NOMO-1 (cell line): ENCODE results near the gene ASB10.
A peak's percentile ranks its signal among the peaks of the same experiment; 100 is the strongest.

Experiments
- DNase-seq, 2 experiments: peaks; one replicate each; lab custom pipeline; 2025; ENCODE audit not compliant: unreplicated experiment in 2 of 2; lab: John Stamatoyannopoulos, UW

The ASB10 gene

DNA sequence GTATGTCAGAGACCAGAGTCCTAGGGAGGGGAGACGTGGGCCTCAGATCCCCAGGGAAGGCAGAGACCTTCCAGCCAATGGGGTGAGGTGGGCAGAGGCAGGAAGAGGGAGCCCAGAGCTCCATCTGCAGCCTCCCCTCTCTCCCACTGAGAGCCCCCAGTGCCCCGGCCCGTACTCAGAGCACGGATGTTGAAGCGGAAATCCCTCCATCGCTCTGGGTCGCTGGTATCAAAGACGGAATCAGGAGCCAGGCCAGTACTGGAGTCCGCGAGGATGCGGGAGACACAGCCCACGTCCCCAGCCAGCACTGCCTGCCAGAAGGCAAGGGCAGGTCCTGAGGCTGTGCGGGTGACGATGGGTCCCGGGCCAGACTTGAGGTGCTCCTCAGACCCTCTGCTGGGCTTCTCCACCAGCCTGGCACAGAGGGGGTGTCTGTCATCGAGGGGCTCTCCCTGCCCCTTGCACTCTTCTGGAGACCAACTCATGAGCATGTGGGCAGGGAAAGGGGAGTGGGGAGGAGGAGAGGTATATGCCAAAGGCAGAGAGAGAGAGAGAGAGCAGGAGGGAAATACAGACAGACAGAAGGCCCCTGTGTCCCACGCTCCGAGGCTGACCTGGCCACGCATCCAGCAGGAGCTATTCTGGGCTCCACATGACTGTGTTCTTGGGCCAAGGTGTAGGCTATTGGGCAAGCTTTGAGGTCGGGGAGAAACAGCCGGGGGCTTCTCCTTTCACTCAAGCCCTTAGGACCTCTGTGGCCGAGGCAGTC, at the start of gene ASB10:
TSS of gene ASB10 (minus strand) at position 611 of the 769 bp plus-strand sequence. CDS start at position 491, 120 bp downstream.
- no peak for DNase-seq

- DNase-seq: no peak
Observed at GRCh38 chr7:151236406-151236805, 49.4 kb upstream of the ASB10 start.

- DNase-seq: no peak
Observed at GRCh38 chr7:151235091-151235787, 48.2 kb upstream of the ASB10 start.

GRCh38 chr7:151233804-151234203, 46.8 kb upstream of the ASB10 start:
- DNase-seq: no peak

DNA sequence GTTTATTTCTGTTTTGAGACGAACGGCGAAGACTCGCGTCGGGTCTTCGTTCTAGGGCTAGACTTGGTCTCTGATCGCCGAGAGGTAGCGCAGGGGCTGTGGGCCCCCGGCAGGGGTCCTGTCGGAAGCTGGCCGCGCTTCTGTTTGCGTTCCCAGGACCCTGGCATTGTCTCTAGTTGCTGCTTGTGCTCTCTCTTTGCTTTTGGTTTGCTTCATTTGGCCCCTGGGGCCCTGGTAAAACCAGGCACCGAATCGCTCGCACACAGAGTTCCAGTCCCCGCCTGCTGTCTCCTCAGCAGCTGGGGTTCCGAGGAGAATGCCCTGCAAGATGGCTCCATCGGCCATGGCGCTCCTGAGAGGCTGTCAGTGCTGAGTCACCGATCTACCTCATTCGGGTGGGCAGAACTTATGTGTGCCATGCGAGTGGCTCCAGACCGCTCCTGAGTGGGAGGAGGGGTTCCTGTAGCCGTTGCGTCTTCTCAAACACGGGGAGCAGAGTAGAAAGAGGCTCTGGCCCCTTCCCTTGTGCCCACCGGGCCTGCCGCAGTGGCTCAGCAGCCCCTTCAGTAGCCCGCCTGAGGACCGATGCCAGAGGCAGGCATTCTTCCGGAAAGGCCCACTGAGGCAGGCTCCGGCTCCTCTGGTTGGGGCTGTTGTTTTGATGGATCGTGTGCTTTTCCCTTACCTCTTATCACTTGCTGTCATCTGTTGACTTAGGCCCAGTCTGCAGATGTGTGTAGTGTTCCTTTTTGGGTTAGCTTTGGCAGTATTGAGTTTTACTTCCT, 46.1 kb upstream of the ASB10 start:
- peak; percentile 18 to 22 for DNase-seq

DNA sequence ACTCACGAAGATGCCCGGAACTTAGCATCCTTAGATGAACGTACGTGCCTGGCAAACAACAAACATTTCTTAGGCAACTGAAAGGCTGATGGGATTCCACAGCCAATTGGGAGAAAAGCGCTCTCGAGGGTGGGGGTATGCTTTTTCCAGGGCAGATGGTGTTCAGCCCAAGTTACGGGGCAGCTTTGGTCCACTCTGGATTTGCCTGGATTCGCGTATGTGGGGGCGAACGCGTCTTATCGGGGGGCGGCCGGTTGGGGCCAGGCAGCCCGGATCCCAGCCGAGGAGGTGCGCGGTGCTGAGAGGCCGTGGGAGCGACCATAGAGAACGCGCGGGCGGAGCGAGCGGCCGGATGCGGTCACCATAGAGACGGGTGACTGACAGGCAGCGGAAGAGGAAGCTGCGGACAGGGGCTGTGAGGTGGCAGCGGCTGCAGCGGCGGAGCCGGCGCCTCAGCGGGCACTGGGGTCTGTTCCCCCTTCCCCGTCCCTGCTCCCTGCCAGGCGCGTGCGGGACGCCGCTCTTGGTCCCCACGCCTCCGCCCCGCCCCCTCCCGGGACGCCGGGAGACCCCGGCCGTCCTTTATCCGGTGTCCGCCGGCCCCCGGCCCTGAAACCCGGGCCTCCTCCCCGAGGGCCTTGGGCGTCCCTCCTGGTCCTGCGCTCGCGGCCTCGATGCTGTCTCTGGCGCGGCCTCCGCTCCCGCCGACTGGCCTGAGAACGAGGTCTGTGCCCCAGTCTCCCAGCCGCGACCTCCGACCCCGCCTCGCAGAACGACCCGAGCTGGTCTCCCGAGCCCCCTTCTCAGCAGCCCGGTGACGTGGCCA, 45.3 kb upstream of the ASB10 start, which contains the start of gene CHPF2:
TSS of gene CHPF2 (plus strand) at position 393 of the 826 bp plus-strand sequence. CDS start 1,529 bp downstream, outside the sequence.
- DNase-seq: peak; percentile 54 to 66

GRCh38 chr7:151231080-151231479, 44.0 kb upstream of the ASB10 start:
- DNase-seq: no peak

DNA sequence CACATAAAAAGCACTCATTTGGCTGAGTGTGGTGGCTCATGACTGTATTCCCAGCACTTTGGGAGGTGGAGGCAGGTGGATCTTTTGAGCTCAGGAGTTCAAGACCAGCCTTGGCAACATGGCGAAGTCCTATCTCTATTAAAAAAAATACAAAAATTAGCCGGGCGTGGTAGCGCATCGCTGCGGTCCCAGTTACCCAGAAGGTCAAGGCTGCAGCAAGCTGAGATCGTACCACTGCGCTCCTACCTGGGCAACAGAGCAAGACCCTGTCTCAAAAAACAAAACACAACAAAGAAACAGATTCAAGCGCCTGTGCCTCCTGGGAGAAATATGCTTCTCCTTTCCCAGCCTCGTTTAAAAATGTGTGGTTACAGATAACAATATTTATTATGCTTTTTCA, 42.2 kb upstream of the ASB10 start:
- DNase-seq: no peak

DNA sequence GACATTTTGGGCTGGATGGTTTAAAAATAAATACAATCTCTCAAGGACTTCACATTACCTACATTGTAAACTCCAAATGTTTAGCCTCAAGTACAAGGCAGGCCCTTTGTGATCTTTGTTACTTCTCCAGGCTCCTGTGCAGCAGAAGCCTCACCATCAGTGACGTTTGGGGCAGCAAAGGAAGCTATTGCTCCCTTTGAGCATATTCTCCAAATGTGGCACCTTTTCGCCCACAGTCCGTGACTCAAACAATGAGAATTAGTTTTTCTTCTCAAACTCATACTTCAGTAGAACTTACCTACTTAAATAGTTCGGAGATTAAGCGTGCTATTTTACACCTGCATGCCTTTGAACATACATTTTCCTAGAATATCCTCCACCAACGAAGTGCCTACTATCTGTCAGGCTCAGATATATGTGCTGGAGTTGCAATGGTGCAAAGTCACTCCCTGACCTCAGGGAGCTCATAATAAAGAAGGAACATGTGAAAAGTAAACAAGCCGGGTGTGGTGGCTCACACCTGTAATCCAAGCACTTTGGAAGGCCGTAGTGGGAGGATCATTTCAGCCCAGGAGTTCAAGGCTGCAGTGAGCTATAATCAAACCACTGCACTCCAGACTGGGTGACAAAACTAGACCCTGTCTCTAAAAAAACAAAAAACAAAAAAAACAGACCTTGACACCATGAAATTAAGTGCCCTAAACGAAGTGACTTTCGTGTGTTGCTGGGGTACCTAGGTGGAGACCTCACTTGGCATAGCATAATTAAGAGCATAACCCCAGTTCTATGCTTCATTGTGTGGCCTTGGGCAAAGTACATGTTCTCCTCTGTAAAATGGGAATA, 41.2 kb upstream of the ASB10 start:
- no peak for DNase-seq

DNA sequence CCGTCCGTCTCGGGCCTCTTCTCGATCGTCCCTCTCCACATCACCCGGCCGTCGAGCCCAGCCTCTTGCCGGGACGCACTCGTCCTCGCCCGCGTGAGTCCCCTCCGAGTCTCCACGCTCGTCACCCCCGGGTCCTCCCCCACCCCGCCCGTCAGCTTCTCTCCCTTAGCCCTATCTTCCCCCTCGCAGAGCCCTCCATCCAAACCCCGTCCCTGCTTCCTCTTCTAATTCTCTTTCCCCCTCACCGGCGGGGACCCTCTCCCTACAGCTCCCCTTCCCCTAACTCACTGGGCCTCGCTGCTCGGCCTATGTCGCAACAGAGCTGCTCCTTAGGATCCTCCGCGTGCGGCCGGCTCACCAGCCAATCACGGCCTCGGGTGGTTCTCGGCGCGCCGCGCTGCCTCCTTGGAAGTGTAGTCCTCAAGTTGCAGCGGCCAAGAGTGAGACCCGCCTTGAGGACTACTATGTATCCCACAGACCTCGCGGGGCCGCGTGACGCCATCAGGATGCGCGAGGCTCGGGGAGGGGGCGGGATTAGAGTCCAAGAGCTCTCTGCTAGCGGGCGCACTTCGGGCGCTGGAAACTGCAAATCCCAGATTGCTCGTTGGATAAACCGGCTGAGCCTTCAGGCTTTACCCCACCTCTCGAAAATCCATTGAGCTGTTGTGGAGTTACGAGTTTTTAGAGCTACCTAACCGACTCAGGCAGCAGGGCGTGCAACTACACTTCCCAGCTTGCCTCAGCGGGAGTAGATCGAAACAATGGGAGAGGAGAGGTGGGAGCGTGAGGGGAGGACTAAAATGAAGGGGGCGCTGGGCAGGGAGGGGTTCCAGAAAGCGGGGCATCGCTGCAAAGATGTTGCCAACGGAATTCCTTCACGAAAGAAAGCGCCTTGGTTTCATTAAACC, 40.1 kb upstream of the ASB10 start, which contains the start of gene ABCF2:
TSS of gene ABCF2 (minus strand) at position 331 of the 908 bp plus-strand sequence. CDS start 747 bp downstream, outside the sequence.
- peak; percentile 72 to 77 for DNase-seq

GRCh38 chr7:151226560-151226874, 39.5 kb upstream of the ASB10 start:
- DNase-seq: no peak

GRCh38 chr7:151225948-151226510, 39.0 kb upstream of the ASB10 start:
- DNase-seq: peak in 1 of 2 experiments; percentile 36

- no peak for DNase-seq
Observed at GRCh38 chr7:151223728-151224127, 36.7 kb upstream of the ASB10 start.

- DNase-seq: no peak
Observed at GRCh38 chr7:151218170-151218569, 31.1 kb upstream of the ASB10 start.

DNA sequence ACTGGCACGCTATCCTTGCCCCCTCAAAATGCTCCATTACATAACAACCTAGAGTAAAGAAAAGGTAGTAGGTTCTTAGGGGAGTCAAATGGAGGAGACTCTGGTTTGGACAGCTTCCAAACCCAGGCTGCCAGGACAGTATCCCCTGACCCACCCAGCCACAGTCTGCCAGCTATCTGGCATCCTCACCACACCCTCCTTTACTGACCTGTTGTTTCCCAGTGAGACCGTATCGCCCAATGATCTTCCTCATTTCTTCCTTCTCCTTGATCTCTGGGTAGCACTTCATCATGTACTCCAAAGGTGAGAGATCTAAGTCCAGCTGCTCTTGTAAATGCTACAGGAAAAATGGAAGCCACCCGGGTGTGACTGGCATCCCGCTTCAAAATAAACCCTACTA, 28.3 kb upstream of the ASB10 start:
- no peak for DNase-seq

- DNase-seq: no peak
Observed at GRCh38 chr7:151213826-151214225, 26.8 kb upstream of the ASB10 start.

DNA sequence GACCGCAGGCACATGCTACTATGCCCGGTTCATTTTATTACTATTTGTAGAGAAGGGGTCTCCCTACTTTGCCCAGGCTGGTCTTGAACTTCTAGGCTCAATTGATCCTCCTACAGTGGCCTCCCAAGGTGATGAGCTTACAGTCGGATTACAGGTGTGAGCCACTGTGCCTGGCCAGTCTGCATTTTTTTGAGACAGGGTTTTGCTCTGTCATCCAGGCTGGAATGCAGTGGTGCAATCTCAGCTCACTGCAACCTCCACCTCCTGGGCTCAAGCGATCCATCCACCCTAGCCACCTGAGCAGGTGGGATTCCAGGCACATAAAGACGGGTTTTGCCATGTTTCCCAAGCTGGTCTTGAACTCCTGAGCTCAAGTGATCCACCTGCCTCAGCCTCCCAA, 25.6 kb upstream of the ASB10 start:
- no peak for DNase-seq

- DNase-seq: no peak
Observed at GRCh38 chr7:151211155-151211772, 24.2 kb upstream of the ASB10 start.
